HCT116 (cell line): ENCODE measurements around the gene GABRB3. TPM values are rescaled to one million over a fixed set of nuclear protein-coding genes. Genes with fewer than 3 reads are reported as not detected.

Experiments
- ATAC-seq: fragments of 200-7000 bp; cut with Tn5 transposase; 2 replicates; pipeline ENCODE4 v1.9.1; 2020; ENCODE audit warnings: mild to moderate bottlenecking, moderate library complexity
- BruUV-seq: library from RNA; stranded (reverse); fragments of 400-500 nt; replicated peaks from 2 replicates; lab custom pipeline; 2021; lab: Mats Ljungman, UMichigan
- CTCF ChIA-PET: fragments of 300-600 bp; sonication (Branson Sonifier 250); formaldehyde crosslinking; loops from one replicate; lab custom pipeline; 2021; ENCODE audit warnings: antibody characterized with exemption; lab: Charles Lee
- POLR2A ChIA-PET: fragments of 300-600, 350-600 bp; sonication (Branson Sonifier 250); formaldehyde crosslinking; loops from one replicate; lab custom pipeline; 2021; ENCODE audit warnings: antibody characterized with exemption; lab: Charles Lee
- RAD21 ChIA-PET, 2 experiments: fragments of 300-600 bp; sonication (Branson Sonifier 250); formaldehyde crosslinking; loops; one replicate each; lab custom pipeline; 2023; ENCODE audit warnings: low total read pairs in 2 of 2; ENCODE audit not compliant: uncharacterized antibody in 2 of 2, unreplicated experiment in 2 of 2, low non-redundant PET in 1 of 2; lab: Charles Lee
- DNase-seq: peaks from one replicate; pipeline ENCODE4 v3.0.0-alpha.2; 2010; ENCODE audit warnings: low read depth, low spot score
- H2AFZ ChIP-seq: fragments of 200-600 bp; shearing (Covaris generic), sonication (generic); 2 replicates; pipeline ENCODE4 v1.6.1; 2017; ENCODE audit warnings: low read depth, mixed run types, mixed read lengths, antibody characterized with exemption, low read length; ENCODE audit not compliant: poor library complexity, severe bottlenecking
- H3K27ac ChIP-seq: 2 replicates; pipeline ENCODE4 v1.5.1; 2012; ENCODE audit warnings: low read depth, low read length
- H3K27me3 ChIP-seq: fragments of 200-600 bp; sonication (generic); 2 replicates; pipeline ENCODE4 v1.6.1; 2016; ENCODE audit warnings: mixed run types, low read length, mixed read lengths; ENCODE audit not compliant: insufficient read depth
- H3K36me3 ChIP-seq, 2 experiments: fragments of 200-500 bp in 1 of 2; fragments of 200-600 bp in 1 of 2; sonication (Bioruptor generic) in 1 of 2; sonication (generic) in 1 of 2; 2 replicates each; pipeline versions ENCODE4 v1.5.1 to v1.6.1; 2014 to 2016; ENCODE audit warnings: low read length in 2 of 2, inconsistent platforms in 1 of 2, mixed read lengths in 1 of 2, mixed run types in 1 of 2; ENCODE audit not compliant: insufficient read depth in 2 of 2, control insufficient read depth in 1 of 2
- H3K4me1 ChIP-seq, 2 experiments: fragments of 200-600 bp in 1 of 2; sonication (generic) in 1 of 2; 2 replicates each; pipeline versions ENCODE4 v1.5.1 to v1.6.1; 2012 to 2017; ENCODE audit warnings: low read length in 2 of 2, inconsistent platforms in 1 of 2, mild to moderate bottlenecking in 1 of 2, mixed read lengths in 1 of 2, mixed run types in 1 of 2, moderate library complexity in 1 of 2; ENCODE audit not compliant: insufficient read depth in 2 of 2, control insufficient read depth in 1 of 2
- H3K4me2 ChIP-seq: fragments of 200-600 bp; sonication (generic); 2 replicates; pipeline ENCODE4 v1.6.1; 2017; ENCODE audit warnings: mixed run types, low read length, mixed read lengths
- H3K4me3 ChIP-seq, 2 experiments: fragments of 200-600 bp in 1 of 2; sonication (generic) in 1 of 2; replicated peaks in 1 of 2; 2 replicates each; pipeline ENCODE4 v1.5.1; 2011 to 2016; ENCODE audit warnings: low read length in 2 of 2, control low read depth in 1 of 2, low read depth in 1 of 2, mild to moderate bottlenecking in 1 of 2, mixed read lengths in 1 of 2, mixed run types in 1 of 2
- H3K79me2 ChIP-seq: fragments of 200-600 bp; sonication (generic); 2 replicates; pipeline ENCODE4 v1.6.1; 2017; ENCODE audit warnings: mild to moderate bottlenecking, mixed run types, low read length, moderate library complexity, mixed read lengths; ENCODE audit not compliant: insufficient read depth
- H3K9ac ChIP-seq: fragments of 200-600 bp; sonication (generic); 2 replicates; pipeline ENCODE4 v1.6.1; 2016; ENCODE audit warnings: low read length, mixed read lengths
- H3K9me2 ChIP-seq: fragments of 200-600 bp; sonication (generic), shearing (Covaris generic); 2 replicates; pipeline ENCODE4 v1.6.1; 2017; ENCODE audit warnings: mixed run types, mild to moderate bottlenecking, moderate library complexity; ENCODE audit not compliant: insufficient read depth
- H3K9me3 ChIP-seq, 2 experiments: fragments of 200-500 bp in 1 of 2; fragments of 200-600 bp in 1 of 2; sonication (Bioruptor generic) in 1 of 2; sonication (generic) in 1 of 2; 2 replicates each; pipeline ENCODE4 v1.6.1; 2014 to 2017; ENCODE audit warnings: low read length in 2 of 2, mixed read lengths in 2 of 2, inconsistent platforms in 1 of 2, low read depth in 1 of 2, mild to moderate bottlenecking in 1 of 2, mixed run types in 1 of 2, moderate library complexity in 1 of 2; ENCODE audit not compliant: control insufficient read depth in 1 of 2, insufficient read depth in 1 of 2
- H4K20me1 ChIP-seq: fragments of 200-600 bp; sonication (generic), shearing (Covaris generic); 2 replicates; pipeline ENCODE4 v1.6.1; 2017; ENCODE audit warnings: mixed run types, mild to moderate bottlenecking, moderate library complexity; ENCODE audit not compliant: insufficient read depth
- ATF3 ChIP-seq: IDR thresholded peaks from 2 replicates; pipeline ENCODE4 v1.6.1; 2012
- CEBPB ChIP-seq: IDR thresholded peaks from 2 replicates; pipeline ENCODE4 v1.6.1; 2012; ENCODE audit warnings: low read depth
- EGR1 ChIP-seq: IDR thresholded peaks from 2 replicates; pipeline ENCODE4 v1.6.1; 2012; ENCODE audit warnings: low read depth
- ELF1 ChIP-seq: IDR thresholded peaks from 2 replicates; pipeline ENCODE4 v1.6.1; 2012; ENCODE audit warnings: low read depth, borderline replicate concordance
- EZH2 ChIP-seq: fragments of 200-600 bp; sonication (generic); IDR thresholded peaks from 2 replicates; pipeline ENCODE4 v1.6.1; 2017; ENCODE audit warnings: antibody characterized with exemption, mixed run types
- EZH2phosphoT487 ChIP-seq: fragments of 200-600 bp; IDR thresholded peaks from 2 replicates; pipeline ENCODE4 v1.6.1; 2018; ENCODE audit warnings: antibody characterized with exemption, borderline replicate concordance
- FOSL1 ChIP-seq: IDR thresholded peaks from 2 replicates; pipeline ENCODE4 v1.6.1; 2012; ENCODE audit warnings: low read depth
- JUND ChIP-seq: IDR thresholded peaks from 2 replicates; pipeline ENCODE4 v1.6.1; 2012
- MAX ChIP-seq: IDR thresholded peaks from 2 replicates; pipeline ENCODE4 v1.6.1; 2012
- POLR2A ChIP-seq: IDR thresholded peaks from 2 replicates; pipeline ENCODE4 v1.7.0; 2011; ENCODE audit warnings: borderline replicate concordance; ENCODE audit not compliant: insufficient read depth, insufficient read length; ENCODE audit errors: extremely low read depth
- POLR2AphosphoS5 ChIP-seq: IDR thresholded peaks from 2 replicates; pipeline ENCODE4 v1.6.1; 2011; ENCODE audit warnings: mild to moderate bottlenecking, low read depth, low read length, moderate library complexity
- RAD21 ChIP-seq: IDR thresholded peaks from 2 replicates; pipeline ENCODE4 v1.6.1; 2012; ENCODE audit warnings: low read depth, mild to moderate bottlenecking
- SP1 ChIP-seq: IDR thresholded peaks from 2 replicates; pipeline ENCODE4 v1.6.1; 2012; ENCODE audit warnings: low read depth
- YY1 ChIP-seq: IDR thresholded peaks from 2 replicates; pipeline ENCODE4 v1.6.1; 2011; ENCODE audit warnings: low read length, low read depth, moderate library complexity, mild to moderate bottlenecking; ENCODE audit not compliant: insufficient replicate concordance; ENCODE audit errors: extremely low read depth
- ZBTB33 ChIP-seq: IDR thresholded peaks from 2 replicates; pipeline ENCODE4 v1.6.1; 2011; ENCODE audit warnings: mild to moderate bottlenecking, low read length, moderate library complexity; ENCODE audit not compliant: insufficient replicate concordance; ENCODE audit errors: extremely low read depth
- intact Hi-C: fragments of 100-400 bp; cut with micrococcal nuclease; formaldehyde crosslinking; loops from 2 replicates; pipeline ENCODE4 v1.10.0; 2022
- total RNA-seq: library from RNA; stranded (reverse); gene quantifications from one replicate; pipeline ENCODE4 v1.2.1, GENCODE V29; 2021; ENCODE audit not compliant: unreplicated experiment

GABRB3 gene
- total RNA-seq, 1 experiment from 2014 or later = 0.52 TPM

GRCh38 chr15:26598704-26599103 lies 174.2 kb downstream of the GABRB3 start:
- no peak overlapping the region for H3K4me2 ChIP-seq
- no peak overlapping the region for H3K4me3 ChIP-seq
- H3K36me3 ChIP-seq = no peaks in the 10 kb centered on the region
- peaks cover 23 to 44% of the 10 kb centered on the region in 2 experiments; a peak in 2 of 4 replicates for H3K9me3 ChIP-seq
- H4K20me1 ChIP-seq = no peaks in the 10 kb centered on the region
- no peak overlapping the region for H2AFZ ChIP-seq
- CTCF ChIA-PET = no interaction called here
- RAD21 ChIA-PET = no interaction called here
- no peaks in the 10 kb centered on the region for H3K9me2 ChIP-seq
- H3K27me3 ChIP-seq = no peaks in the 10 kb centered on the region
- H3K4me1 ChIP-seq = no peaks in the 10 kb centered on the region
- intact Hi-C loops = no loop called here
- POLR2A ChIA-PET = no interaction called here
- no peak overlapping the region for H3K9ac ChIP-seq
- ATAC-seq (no peak), DNase-seq (no peak)
- H3K27ac ChIP-seq = no peak overlapping the region
- TF ChIP-seq YY1 = no peak
- TF ChIP-seq POLR2A = no peak
- TF ChIP-seq POLR2AphosphoS5 = no peak
- no peak for TF ChIP-seq ZBTB33
- no peak for TF ChIP-seq FOSL1
- no peak for TF ChIP-seq EZH2phosphoT487
- H3K79me2 ChIP-seq = no peaks in the 10 kb centered on the region
- no TSS peak for BruUV-seq

- RAD21 ChIA-PET = no interaction called here
- BruUV-seq = no TSS peak
- Histone ChIP-seq H3K4me2 (no peak overlapping the region), H3K9me2 (no peaks in the 10 kb centered on the region), H4K20me1 (no peaks in the 10 kb centered on the region), H3K27me3 (no peaks in the 10 kb centered on the region), H3K9ac (no peak overlapping the region), H3K27ac (no peak overlapping the region), H2AFZ (no peak overlapping the region), H3K36me3 (no peaks in the 10 kb centered on the region), H3K79me2 (no peaks in the 10 kb centered on the region), H3K9me3 (peaks cover 15 to 50% of the 10 kb centered on the region in 2 experiments; a peak in 2 of 4 replicates), H3K4me3 (no peak overlapping the region), H3K4me1 (no peaks in the 10 kb centered on the region)
- intact Hi-C loops = no loop called here
- ATAC-seq = no peak
- POLR2A ChIA-PET = no interaction called here
- CTCF ChIA-PET = no interaction called here
- DNase-seq = no peak
- TF ChIP-seq RAD21 (no peak), YY1 (no peak), POLR2AphosphoS5 (no peak), ZBTB33 (no peak), EGR1 (no peak), CEBPB (no peak), ATF3 (no peak), EZH2 (no peak), SP1 (no peak), MAX (no peak), ELF1 (no peak), JUND (no peak), POLR2A (no peak)
Measured at GRCh38 chr15:26595611-26596010, 177.3 kb downstream of the GABRB3 start.
